ENCODE data around the gene CDKN2C.

Gene CDKN2C

GRCh38 chr1:50973255-50973654 is 3.2 kb downstream of the CDKN2C start:
- H3K4me3 Mint-ChIP-seq = no peak overlapping the region
- no peak overlapping the region for H3K27ac Mint-ChIP-seq
- H3K9me3 Mint-ChIP-seq = no peaks in the 10 kb centered on the region
- no peak for ATAC-seq
- peaks cover 28% of the 10 kb centered on the region for H3K27me3 Mint-ChIP-seq
- H3K4me1 Mint-ChIP-seq = peaks cover 25% of the 10 kb centered on the region
- no peak for DNase-seq

- Mint-ChIP-seq H3K4me3 (no peak overlapping the region), H3K9me3 (no peaks in the 10 kb centered on the region), H3K27me3 (peaks cover 36% of the 10 kb centered on the region), H3K27ac (no peak overlapping the region), H3K4me1 (peaks cover 33% of the 10 kb centered on the region)
- DNase-seq (no peak), ATAC-seq (no peak)
Measured at GRCh38 chr1:50973875-50974617, 4.0 kb downstream of the CDKN2C start.

GRCh38 chr1:50974618-50974935 is 4.5 kb downstream of the CDKN2C start:
- no peak overlapping the region for H3K4me3 Mint-ChIP-seq
- peaks cover 40% of the 10 kb centered on the region for H3K27me3 Mint-ChIP-seq
- peaks cover 36% of the 10 kb centered on the region for H3K4me1 Mint-ChIP-seq
- DNase-seq (no peak), ATAC-seq (no peak)
- no peaks in the 10 kb centered on the region for H3K9me3 Mint-ChIP-seq
- no peak overlapping the region for H3K27ac Mint-ChIP-seq

DNA sequence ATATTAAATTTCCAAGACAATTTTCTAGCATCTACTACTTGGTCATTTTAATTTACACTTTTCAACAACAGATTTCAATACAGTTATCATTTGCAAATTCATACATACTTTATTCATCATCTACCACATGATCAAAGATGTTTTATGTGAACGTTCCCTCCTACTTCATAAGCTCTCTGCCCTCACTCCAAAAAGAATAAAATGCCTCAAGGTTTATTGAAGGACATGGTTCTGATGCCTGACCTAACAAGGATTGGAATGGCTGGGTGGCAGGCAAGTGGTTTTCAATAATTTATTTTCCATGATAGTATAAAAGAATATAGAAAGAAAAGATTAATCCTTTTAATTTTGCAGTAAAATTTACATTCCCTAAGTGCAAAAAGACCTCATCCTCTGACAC is 5.4 kb downstream of the CDKN2C start:
- DNase-seq = no peak
- no peak for ATAC-seq
- peaks cover 31% of the 10 kb centered on the region for H3K4me1 Mint-ChIP-seq
- H3K4me3 Mint-ChIP-seq = no peak overlapping the region
- H3K27ac Mint-ChIP-seq = no peak overlapping the region
- H3K27me3 Mint-ChIP-seq = peaks cover 40% of the 10 kb centered on the region
- no peaks in the 10 kb centered on the region for H3K9me3 Mint-ChIP-seq

DNA sequence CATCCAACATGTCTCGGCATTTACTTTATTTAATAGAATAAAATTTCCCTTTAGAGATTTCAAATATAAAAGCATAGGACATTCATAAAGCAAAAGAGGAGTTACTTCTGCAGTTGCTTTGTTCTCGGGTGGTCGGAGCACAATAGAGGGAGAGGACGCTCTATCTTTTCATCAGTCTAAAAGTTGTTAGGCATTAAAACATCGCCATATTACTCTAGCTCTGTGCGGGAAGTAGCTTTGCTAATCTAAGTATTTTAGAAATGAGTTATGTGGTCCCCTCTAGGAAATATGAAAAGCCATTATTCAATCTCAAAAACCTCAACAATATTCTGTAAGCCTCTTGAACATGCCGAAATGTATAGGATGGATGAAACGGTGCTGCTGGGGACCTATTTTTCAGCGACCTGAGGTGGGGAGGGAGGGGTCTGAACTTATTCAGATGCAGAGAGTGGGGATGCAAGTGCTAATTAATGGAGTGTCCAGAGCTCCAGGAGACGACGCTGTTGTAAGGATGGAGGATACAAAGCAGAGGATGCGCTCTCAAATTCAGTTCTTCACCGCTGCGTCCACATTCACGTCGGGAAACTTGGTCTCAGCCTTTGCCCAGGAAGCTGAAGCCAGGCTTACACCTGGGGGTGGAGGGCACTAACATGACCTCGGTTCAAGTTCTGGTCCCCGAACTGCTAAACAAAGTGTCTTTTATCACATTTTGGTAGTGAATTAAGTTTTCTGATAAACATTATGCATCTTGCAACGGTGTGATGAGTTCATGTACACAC is 6.3 kb downstream of the CDKN2C start:
- H3K4me1 Mint-ChIP-seq = peaks cover 23% of the 10 kb centered on the region
- no peak overlapping the region for H3K27ac Mint-ChIP-seq
- no peak for DNase-seq
- peak overlapping the region; percentile 83 to 88 for H3K4me3 Mint-ChIP-seq
- no peaks in the 10 kb centered on the region for H3K9me3 Mint-ChIP-seq
- ATAC-seq = peak; percentile 45
- H3K27me3 Mint-ChIP-seq = peaks cover 40% of the 10 kb centered on the region

DNA sequence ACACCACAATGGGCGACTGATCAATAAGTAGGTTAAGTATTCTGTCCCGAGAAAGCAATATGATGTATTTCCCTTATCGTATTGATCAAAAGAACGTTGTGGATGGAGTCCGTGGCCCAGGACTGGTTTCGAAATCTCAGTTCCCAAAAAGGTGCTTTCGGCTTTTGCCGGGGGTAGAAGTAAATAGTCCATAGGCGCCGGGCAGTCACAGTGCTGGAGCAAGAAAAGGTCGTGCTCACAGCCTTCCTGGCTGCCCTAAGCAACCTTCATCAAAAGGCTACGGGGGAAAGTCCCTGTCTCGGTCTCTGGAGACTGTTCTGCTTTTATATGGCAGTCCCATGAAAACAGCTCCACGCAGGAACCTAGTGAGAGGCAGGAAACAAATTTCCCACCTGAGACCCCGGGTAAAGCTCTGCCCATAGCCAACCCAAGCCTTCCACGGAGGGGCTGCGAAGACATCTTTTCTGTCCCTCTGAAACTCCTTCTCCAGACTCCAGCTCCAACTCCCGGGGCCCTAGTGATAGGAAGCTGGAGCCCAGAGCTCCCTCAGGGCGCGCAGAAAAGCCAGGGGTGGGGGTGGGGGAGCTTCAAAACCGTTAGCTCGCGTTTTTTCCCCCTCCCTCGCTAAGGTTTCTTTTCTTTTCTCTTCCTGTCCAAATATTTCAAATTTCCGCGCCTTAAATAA is 7.0 kb downstream of the CDKN2C start:
- peak overlapping the region; percentile 81 to 92 for H3K27ac Mint-ChIP-seq
- DNase-seq = peak in 1 of 2 donors; percentile 28

DNA sequence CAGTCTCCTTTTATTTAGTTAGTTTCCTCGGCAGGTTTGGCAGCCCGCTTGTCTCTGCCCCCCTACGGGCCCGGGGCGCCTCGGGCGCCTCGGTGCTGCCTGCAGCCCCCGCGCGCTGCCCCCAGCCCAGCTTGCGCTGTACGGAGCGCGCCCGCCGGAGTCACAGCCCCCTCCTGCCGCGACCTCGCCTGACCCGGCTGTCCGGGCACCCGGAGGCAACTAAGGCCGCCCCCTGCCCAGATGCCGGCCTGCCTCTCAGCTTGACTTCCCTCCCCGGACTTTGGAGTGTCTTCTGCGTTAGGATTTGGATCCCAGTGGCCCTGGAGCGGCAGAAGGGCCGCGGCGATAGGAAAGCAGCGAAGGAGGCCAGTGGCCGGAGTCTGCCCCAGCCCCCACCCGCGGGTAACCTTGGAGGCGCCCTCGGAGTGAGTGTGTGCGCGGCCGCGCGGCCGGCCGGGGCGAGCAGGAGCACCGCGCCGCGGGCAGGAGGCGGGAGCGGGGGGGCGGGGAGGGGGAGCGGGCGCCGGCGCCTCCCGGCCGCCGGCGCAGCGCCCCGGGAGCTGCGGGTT is 7.6 kb downstream of the CDKN2C start:
- Mint-ChIP-seq H3K9me3 (no peaks in the 10 kb centered on the region), H3K4me1 (peaks cover 23% of the 10 kb centered on the region), H3K27me3 (peaks cover 40% of the 10 kb centered on the region), H3K4me3 (peak overlapping the region; percentile 83 to 88), H3K27ac (peak overlapping the region; percentile 81 to 92)
- ATAC-seq = peak; percentile 76
- peak; percentile 30 to 41 for DNase-seq

More for the DNA sequence above, 7.0 kb downstream of the CDKN2C start:
- Mint-ChIP-seq H3K4me3 (peak overlapping the region; percentile 83 to 88), H3K4me1 (peaks cover 23% of the 10 kb centered on the region), H3K27me3 (peaks cover 40% of the 10 kb centered on the region), H3K9me3 (no peaks in the 10 kb centered on the region)
- peak; percentile 66 for ATAC-seq

DNA sequence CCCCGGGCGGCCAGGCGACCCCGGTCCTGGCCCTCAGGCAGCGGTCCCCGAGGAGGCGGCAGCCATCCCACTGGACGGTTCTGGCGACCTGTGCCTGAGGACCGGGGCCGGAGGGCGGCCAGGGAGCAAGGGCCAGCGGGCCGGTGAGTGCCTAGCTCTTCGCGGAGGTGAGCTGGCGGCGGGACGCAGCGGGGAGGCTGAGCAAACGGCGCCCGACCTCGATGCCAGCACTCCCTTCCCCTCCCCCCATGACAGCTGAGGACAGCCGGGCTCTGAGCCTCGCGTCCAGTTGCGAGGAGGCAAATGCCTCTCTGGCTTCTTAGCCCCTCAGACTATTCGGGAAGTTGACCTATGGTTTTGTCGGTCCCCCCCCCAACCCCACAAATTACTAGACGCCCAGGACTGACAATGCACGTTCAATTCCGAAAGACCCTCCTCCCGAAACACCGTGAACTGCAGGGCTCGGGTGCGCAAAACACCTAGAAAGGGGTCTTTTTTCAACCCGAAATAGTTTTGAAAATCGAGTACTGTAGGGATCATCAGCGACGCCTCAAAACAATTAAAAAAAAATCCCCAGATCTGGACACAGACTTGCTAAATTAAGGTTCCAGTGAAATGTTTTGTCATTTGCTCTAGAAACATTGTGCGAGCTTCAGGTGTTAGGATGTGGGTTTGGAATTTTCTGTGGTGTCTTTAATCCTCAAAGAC is 8.3 kb downstream of the CDKN2C start:
- H3K27me3 Mint-ChIP-seq = peaks cover 38% of the 10 kb centered on the region
- H3K27ac Mint-ChIP-seq = peak overlapping the region in 1 of 2 donors; percentile 80
- H3K4me3 Mint-ChIP-seq = peak overlapping the region; percentile 76 to 83
- DNase-seq (peak; percentile 40 to 44), ATAC-seq (peak; percentile 57)
- no peaks in the 10 kb centered on the region for H3K9me3 Mint-ChIP-seq
- peaks cover 23% of the 10 kb centered on the region for H3K4me1 Mint-ChIP-seq

DNA sequence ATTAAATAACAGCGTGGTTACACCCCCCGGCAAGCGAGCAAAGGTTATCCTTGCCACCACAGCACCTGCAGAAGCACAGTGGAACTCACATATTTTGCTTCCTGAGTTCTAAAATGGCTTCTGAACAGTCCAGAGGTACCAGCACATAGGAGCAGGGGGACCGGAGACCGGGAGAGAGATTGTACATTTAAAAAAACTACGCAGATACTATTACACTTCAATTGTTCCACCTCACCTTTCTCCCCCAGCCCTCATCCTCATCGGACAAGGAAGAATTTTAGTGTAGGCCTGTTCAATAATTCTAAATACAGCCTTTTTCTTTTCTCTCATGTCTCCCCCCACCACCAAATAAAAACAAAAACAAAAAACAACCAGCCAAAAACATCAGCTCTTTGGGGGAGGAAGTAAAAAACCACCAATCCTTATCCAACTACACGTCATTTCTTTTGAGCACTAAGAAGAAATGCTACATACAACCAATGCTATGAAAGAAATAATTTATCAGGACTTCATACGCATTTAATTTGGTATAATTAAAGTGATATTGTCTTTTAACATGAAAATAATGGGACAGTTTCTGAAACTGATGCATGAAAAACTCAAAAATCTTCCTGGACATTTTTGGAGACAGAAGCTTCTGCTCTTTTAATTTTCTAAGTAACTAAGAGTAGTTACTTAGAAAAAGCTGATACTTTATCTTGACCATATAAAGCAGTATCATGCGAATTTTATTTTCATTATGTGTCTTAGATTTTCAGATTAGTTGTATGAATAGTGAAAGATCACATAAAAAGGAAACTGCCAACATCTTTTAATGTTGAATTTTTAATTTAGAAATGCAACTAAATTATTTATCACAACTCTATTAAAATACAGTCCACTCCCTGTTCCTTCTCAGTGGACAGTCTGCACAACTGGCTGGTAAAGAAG is 9.1 kb downstream of the CDKN2C start:
- Mint-ChIP-seq H3K4me3 (peak overlapping the region; percentile 76 to 83), H3K27me3 (peaks cover 30% of the 10 kb centered on the region), H3K27ac (peak overlapping the region in 1 of 2 donors; percentile 80), H3K9me3 (no peaks in the 10 kb centered on the region), H3K4me1 (peaks cover 23% of the 10 kb centered on the region)
- DNase-seq (no peak), ATAC-seq (no peak)

- Mint-ChIP-seq H3K9me3 (no peaks in the 10 kb centered on the region), H3K27ac (no peak overlapping the region), H3K27me3 (peaks cover 22% of the 10 kb centered on the region), H3K4me3 (no peak overlapping the region), H3K4me1 (peaks cover 23% of the 10 kb centered on the region)
- no peak for DNase-seq
- no peak for ATAC-seq
Measured at GRCh38 chr1:50979937-50980336, 9.9 kb downstream of the CDKN2C start.

DNA sequence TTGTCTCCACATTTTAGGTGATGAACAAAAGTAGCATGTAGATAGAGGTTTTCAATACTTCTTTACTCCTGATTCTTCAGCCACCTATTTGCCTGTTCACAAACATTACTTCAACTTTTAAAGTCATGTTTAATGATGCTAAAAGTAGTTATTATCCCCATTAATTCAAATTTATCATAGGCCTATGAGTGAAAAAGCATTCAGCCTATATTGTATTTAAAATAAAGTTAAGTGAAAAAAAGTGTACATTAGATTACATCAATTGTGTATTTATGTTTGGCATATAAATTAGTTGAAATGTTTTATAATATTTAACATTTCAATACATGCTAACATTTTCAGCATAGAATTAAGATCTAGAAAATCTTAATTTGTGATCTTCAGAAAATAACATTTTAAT is 10.5 kb downstream of the CDKN2C start:
- H3K4me3 Mint-ChIP-seq = no peak overlapping the region
- H3K27me3 Mint-ChIP-seq = peaks cover 21% of the 10 kb centered on the region
- DNase-seq = no peak
- peaks cover 23% of the 10 kb centered on the region for H3K4me1 Mint-ChIP-seq
- ATAC-seq = no peak
- H3K27ac Mint-ChIP-seq = no peak overlapping the region
- H3K9me3 Mint-ChIP-seq = no peaks in the 10 kb centered on the region

- H3K4me3 Mint-ChIP-seq = no peak overlapping the region
- H3K4me1 Mint-ChIP-seq = peaks cover 15% of the 10 kb centered on the region
- no peak overlapping the region for H3K27ac Mint-ChIP-seq
- no peak for ATAC-seq
- peaks cover 14% of the 10 kb centered on the region for H3K27me3 Mint-ChIP-seq
- DNase-seq = no peak
- H3K9me3 Mint-ChIP-seq = no peaks in the 10 kb centered on the region
Measured at GRCh38 chr1:50981741-50982140, 11.7 kb downstream of the CDKN2C start.

DNA sequence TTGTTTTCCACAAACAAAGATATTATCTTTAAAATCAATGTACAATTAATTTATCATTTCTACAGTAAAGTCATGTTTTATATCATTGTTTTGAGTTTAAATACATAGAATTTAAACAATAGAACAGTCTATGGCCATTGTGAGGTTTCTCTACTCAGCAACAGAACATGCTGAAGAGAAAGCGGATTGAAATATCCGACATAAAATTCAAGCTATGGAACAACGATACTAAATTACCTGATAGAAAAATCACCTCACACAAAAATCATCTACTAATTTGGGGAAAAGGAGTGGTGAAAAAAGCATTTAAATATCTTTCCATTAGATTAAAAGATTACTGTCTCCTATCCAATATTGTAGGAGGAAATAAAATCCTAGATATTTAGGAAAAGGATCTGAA is 12.6 kb downstream of the CDKN2C start:
- DNase-seq = no peak
- no peaks in the 10 kb centered on the region for H3K9me3 Mint-ChIP-seq
- no peak for ATAC-seq
- no peak overlapping the region for H3K27ac Mint-ChIP-seq
- no peak overlapping the region for H3K4me3 Mint-ChIP-seq
- peaks cover 12% of the 10 kb centered on the region for H3K27me3 Mint-ChIP-seq
- peaks cover 12% of the 10 kb centered on the region for H3K4me1 Mint-ChIP-seq

DNA sequence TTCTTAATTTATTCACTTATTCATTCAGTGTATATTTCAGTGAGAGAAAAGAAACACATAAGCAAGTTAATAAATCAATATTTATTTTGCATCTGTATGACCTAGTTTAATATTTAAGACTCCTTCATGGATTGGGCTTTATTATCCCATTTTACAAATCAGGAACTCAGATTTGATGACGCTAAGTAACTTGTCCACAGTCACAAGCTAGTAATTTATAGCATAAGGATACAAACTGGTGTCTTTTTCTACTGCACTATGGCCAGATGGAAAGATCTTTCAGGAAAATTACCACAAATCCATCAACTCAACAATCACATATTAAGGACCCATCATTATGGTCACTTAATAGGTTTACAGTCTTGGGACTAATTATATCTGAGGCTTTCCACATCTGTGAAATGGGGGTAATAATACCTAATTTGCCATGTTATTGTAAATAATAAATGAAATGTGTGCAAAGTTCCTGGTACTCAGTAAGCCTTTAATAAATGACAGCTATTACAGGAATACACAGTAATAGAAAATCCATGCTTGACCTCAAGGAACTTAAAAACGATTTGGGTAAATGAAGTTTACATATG is 13.3 kb downstream of the CDKN2C start:
- Mint-ChIP-seq H3K4me3 (no peak overlapping the region), H3K27ac (no peak overlapping the region), H3K4me1 (peaks cover 10% of the 10 kb centered on the region), H3K9me3 (no peaks in the 10 kb centered on the region), H3K27me3 (peaks cover 11% of the 10 kb centered on the region)
- ATAC-seq (no peak), DNase-seq (no peak)
